Prostate gland (tissue), 2 donors: Measurements from ENCODE around the gene BIRC5.
"Not testable (repeated sequence)": the region's sequence is repeated elsewhere in the genome, so short reads cannot be mapped to it uniquely, and the experiment has no call there.

ENCODE experiments used
- POLR2AphosphoS5 ChIP-seq: sonication (generic); formaldehyde crosslinking; IDR thresholded peaks from one replicate; pipeline ENCODE4 v1.6.1; 2017; ENCODE audit warnings: antibody characterized with exemption
- TF ChIP-seq, protein P1 (sequence below), 4 experiments: fragments of 200-600 bp in 2 of 4; fragments of 450-650 bp in 2 of 4; sonication (generic) in 2 of 4; IDR thresholded peaks; 1 replicate in 3 of 4; 2 replicates in 1 of 4; pipeline ENCODE4 v1.5.1; 2016 to 2019; ENCODE audit warnings: antibody characterized with exemption in 4 of 4, mild to moderate bottlenecking in 2 of 4, moderate library complexity in 2 of 4

DNA sequence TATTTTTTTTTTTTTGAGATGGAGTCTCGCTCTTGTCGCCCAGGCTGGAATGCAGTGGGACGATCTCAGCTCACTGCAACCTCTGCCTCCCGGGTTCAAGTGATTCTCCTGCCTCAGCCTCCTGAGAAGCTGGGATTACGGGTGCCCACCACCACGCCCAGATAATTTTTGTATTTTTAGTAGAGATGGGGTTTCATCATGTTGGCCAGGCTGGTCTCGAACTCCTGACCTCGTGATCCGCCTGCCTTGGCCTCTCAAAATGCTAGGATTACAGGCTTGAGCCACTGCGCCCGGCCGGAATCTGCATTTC lies 39.5 kb downstream of the BIRC5 start:
- TF ChIP-seq, protein P1, sequence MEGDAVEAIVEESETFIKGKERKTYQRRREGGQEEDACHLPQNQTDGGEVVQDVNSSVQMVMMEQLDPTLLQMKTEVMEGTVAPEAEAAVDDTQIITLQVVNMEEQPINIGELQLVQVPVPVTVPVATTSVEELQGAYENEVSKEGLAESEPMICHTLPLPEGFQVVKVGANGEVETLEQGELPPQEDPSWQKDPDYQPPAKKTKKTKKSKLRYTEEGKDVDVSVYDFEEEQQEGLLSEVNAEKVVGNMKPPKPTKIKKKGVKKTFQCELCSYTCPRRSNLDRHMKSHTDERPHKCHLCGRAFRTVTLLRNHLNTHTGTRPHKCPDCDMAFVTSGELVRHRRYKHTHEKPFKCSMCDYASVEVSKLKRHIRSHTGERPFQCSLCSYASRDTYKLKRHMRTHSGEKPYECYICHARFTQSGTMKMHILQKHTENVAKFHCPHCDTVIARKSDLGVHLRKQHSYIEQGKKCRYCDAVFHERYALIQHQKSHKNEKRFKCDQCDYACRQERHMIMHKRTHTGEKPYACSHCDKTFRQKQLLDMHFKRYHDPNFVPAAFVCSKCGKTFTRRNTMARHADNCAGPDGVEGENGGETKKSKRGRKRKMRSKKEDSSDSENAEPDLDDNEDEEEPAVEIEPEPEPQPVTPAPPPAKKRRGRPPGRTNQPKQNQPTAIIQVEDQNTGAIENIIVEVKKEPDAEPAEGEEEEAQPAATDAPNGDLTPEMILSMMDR (IDR thresholded peaks at IDR 0.05), result not testable (repeated sequence)
- TF ChIP-seq POLR2AphosphoS5, result not testable (repeated sequence)
